Measurements from ENCODE around the gene IL17C.

The IL17C gene

DNA sequence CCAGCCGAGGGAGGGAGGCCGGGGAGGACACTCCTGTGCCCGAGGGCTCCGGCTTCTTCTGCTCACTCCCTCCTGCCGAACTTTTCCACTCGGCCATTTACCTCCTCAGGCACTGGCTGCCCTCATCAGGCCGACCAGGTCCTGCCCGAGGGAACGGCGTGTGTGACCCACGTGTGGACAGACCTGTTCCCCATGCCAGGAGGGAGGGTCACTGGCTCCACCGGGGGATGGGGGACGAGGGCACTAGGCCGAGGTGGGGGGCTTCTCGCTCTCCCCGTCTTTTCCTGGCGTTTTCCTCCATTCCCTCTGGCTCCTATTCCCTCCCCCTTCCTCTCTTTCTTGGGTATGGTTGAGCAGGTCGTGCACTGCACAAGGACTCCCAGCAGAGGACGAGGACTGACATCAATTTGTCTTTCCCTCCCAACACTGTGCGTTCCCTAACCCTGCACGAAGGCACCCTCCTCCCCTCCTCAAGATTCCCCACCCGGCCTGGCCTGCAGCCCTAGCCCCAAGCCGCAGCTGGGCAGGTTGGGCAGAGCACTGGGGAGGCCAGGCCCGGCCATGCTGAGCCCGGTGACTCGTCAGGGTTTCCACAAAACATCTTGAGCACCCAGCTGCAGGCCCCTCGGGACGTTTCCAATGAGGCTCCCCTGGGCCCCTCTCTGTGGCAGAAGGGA, 3.2 kb upstream of the IL17C start:
- peak overlapping the region; percentile 41 for H3K4me3 ChIP-seq (ENCODE audit: low read depth, low read length)
- TF ChIP-seq, protein P1, sequence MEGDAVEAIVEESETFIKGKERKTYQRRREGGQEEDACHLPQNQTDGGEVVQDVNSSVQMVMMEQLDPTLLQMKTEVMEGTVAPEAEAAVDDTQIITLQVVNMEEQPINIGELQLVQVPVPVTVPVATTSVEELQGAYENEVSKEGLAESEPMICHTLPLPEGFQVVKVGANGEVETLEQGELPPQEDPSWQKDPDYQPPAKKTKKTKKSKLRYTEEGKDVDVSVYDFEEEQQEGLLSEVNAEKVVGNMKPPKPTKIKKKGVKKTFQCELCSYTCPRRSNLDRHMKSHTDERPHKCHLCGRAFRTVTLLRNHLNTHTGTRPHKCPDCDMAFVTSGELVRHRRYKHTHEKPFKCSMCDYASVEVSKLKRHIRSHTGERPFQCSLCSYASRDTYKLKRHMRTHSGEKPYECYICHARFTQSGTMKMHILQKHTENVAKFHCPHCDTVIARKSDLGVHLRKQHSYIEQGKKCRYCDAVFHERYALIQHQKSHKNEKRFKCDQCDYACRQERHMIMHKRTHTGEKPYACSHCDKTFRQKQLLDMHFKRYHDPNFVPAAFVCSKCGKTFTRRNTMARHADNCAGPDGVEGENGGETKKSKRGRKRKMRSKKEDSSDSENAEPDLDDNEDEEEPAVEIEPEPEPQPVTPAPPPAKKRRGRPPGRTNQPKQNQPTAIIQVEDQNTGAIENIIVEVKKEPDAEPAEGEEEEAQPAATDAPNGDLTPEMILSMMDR (IDR thresholded peaks at IDR 0.05; ENCODE audit: low read depth, low read length): no peak

DNA sequence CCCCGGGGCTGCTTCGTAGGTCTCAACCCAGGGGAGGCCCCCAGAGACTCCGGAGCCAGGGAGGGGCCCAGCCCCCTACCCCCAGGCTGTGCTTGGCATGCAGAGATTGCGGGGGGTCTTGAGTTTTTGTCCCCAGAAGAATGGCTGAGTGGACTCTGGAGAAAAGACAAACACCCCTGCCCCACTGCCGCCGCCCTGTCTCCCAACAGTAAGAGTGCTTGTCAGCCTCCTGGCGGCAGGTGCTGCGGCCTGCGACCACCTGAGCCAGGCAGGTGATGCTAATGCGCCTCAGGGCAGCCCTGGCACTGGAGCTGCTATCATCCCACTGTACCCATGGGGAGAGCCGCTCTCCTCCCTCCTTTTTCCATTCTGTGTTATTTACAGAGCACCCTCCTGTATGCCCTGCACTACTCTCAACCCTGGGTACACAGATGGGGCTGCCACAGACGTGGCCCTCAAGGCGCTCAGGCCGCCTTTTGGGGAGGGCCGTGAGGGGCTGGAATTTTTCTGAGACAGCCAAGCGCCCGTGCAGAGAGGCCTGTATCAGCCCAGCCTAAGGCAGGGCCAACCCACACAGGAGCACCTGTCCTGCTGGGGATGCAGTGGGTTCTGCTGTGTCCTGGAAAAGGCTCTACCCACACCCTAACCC, 2.6 kb upstream of the IL17C start:
- TF ChIP-seq, protein P1 (IDR thresholded peaks at IDR 0.05; ENCODE audit: low read depth, low read length): no peak
- H3K4me3 ChIP-seq (ENCODE audit: low read depth, low read length): no peak overlapping the region

DNA sequence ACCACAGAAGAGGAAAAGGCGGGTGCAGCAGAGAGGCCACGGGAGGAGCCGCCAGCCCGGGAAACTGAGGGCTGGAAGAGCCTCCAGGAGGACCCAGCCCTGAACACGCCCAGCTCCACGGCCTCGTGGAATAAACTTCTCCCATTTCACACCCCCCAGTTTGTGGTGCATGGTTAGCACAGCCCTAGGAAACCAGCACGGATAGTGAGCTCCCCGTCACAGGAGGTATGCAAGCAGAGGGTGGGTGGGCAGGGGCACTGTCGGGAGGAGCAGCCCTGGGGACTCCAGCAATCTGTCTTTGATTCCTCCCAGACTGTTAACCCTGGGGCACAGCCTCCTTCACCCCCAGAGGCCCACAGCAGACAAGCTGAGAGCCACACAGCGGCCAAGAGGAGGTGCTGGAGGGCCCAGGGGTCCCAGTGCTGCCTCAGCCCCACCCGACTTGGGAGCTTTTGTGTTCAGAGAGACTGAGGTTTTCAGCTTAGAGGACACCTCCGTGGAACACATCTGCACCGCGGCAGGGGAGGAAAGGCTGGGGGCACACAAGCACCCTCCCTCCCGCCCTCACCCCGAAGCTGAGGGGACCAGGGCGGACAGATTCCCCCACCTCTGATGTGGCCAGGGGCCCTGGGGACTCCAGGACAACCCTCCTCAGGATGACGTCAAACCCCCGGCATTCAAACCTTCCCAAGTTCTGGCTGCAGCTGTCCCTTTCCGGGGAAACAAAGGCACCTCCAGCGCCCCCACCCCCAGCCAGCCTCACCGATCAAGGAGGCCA, 1.7 kb upstream of the IL17C start:
- TF ChIP-seq, protein P1 (IDR thresholded peaks at IDR 0.05; ENCODE audit: low read depth, low read length): no peak
- no peak overlapping the region for H3K4me3 ChIP-seq (ENCODE audit: low read depth, low read length)

DNA sequence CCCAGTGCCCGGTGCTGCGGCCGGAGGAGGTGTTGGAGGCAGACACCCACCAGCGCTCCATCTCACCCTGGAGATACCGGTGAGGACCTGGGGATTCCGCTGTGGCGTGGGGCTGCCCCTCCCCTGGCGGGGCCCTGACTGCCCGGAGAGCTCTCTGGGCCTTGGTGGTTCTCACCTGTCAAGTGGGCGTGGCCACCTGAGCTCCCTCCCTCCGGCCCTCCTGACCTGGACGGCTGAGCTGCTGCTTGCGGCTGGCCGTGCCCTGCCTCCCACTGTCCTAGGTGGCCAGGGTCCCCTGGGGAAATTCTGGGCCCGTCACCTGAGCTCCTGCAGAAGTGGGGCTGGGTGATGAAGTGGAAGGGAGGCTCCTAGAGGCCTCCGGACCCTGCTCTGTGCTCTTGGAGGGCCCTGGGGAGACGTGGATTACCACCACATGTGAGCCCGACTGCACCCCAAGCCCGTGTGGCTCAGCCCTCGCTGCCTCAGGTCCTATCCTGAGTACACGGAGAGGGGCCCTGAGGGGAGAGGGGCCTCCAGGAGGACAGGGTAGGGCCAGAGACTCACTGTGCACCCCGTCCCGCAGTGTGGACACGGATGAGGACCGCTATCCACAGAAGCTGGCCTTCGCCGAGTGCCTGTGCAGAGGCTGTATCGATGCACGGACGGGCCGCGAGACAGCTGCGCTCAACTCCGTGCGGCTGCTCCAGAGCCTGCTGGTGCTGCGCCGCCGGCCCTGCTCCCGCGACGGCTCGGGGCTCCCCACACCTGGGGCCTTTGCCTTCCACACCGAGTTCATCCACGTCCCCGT, 1.1 kb downstream of the IL17C start:
- no peak overlapping the region for H3K4me3 ChIP-seq (ENCODE audit: low read depth, low read length)
- TF ChIP-seq, protein P1 (IDR thresholded peaks at IDR 0.05; ENCODE audit: low read depth, low read length): no peak

DNA sequence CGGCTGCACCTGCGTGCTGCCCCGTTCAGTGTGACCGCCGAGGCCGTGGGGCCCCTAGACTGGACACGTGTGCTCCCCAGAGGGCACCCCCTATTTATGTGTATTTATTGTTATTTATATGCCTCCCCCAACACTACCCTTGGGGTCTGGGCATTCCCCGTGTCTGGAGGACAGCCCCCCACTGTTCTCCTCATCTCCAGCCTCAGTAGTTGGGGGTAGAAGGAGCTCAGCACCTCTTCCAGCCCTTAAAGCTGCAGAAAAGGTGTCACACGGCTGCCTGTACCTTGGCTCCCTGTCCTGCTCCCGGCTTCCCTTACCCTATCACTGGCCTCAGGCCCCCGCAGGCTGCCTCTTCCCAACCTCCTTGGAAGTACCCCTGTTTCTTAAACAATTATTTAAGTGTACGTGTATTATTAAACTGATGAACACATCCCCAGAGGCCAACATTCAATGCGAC, 1.7 kb downstream of the IL17C start:
- TF ChIP-seq, protein P1 (IDR thresholded peaks at IDR 0.05; ENCODE audit: low read depth, low read length): no peak

DNA sequence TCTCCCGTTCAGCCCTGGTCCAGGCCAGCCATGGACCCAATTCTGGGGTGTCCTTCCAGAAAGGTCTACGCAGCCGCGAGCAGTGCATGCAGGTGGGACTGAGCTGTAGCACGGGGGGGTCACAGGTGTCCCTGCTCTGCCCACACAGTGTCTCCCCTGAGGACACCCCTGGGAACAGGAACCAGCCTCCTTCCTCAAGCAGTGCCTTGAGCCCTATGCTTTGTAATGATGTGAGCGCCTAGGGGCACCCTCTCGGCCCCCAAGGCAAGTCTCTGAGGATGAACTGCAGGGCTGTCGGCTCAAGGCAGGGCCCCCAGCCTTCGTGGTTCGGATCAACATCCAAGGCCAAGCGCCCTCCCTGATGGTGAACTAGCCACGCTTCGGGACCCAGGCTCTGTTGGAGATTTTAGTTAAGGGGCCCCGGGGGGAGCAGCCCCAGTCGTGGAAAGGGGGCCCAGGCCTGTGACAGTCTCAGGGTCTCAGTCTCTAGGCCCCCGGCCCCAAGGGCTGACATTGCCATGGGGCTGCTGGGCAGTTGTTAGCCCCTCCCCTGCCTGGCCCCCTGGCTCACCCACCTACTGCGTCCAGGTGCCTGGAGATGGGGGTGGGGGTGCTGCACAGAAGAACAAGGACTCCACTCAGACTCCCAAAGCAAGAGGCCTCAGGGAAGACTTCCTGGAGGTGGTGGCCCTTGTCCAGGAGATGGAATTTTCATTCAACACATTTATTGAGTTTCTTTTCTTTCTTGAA, 2.3 kb downstream of the IL17C start:
- no peak overlapping the region for H3K4me3 ChIP-seq (ENCODE audit: low read depth, low read length)
- TF ChIP-seq, protein P1 (IDR thresholded peaks at IDR 0.05; ENCODE audit: low read depth, low read length): no peak

More for the DNA sequence above, 1.7 kb downstream of the IL17C start:
- no peak overlapping the region for H3K4me3 ChIP-seq (ENCODE audit: low read depth, low read length)
